Left ventricle myocardium inferior (tissue), 1 donor: ENCODE data around the gene AOAH. TPM values are rescaled to one million over a fixed set of nuclear protein-coding genes. Genes with fewer than 3 reads are reported as not detected.

Source experiments
- DNase-seq: peaks from one replicate; pipeline ENCODE4 v3.0.0-alpha.2; 2020
- H3K27ac ChIP-seq: fragments of 200-600 bp; replicated peaks from 2 replicates; pipeline ENCODE4 v1.8.0; 2021
- H3K27me3 ChIP-seq: fragments of 200-600 bp; 2 replicates; pipeline ENCODE4 v1.8.0; 2021; ENCODE audit warnings: low read depth
- H3K36me3 ChIP-seq: fragments of 200-600 bp; 2 replicates; pipeline ENCODE4 v1.8.0; 2021
- H3K4me1 ChIP-seq: fragments of 200-600 bp; 2 replicates; pipeline ENCODE4 v1.8.0; 2021
- H3K4me3 ChIP-seq: fragments of 200-600 bp; 2 replicates; pipeline ENCODE4 v1.8.0; 2021; ENCODE audit warnings: mild to moderate bottlenecking, moderate library complexity
- H3K9me3 ChIP-seq: fragments of 200-600 bp; replicated peaks from 2 replicates; pipeline ENCODE4 v1.8.0; 2021
- intact Hi-C: fragments of 100-400 bp; cut with micrococcal nuclease; formaldehyde crosslinking; loops from one replicate; pipeline ENCODE4 v1.11.0; 2022
- total RNA-seq: library from RNA; stranded (reverse); fragmentation: NEBNext Ultra II Directional; extraction: Animal tissue kit (Norgen Biotek cat#: 25700); gene quantifications from one replicate; pipeline ENCODE4 v1.2.1, GENCODE V29; 2021
- TF ChIP-seq, protein P1 (sequence below): fragments of 200-600 bp; IDR thresholded peaks from 2 replicates; pipeline ENCODE4 v1.8.0; 2021; ENCODE audit warnings: antibody characterized with exemption, mild to moderate bottlenecking, borderline replicate concordance
- donor health status: DM: no; HTN: yes; CAD: no; lungs with severe emphysema.

Gene AOAH
- total RNA-seq, 1 donor from 2014 or later: 1.9 TPM

- peaks cover 14% of the 10 kb centered on the region for H3K27me3 ChIP-seq
- TF ChIP-seq, protein P1, sequence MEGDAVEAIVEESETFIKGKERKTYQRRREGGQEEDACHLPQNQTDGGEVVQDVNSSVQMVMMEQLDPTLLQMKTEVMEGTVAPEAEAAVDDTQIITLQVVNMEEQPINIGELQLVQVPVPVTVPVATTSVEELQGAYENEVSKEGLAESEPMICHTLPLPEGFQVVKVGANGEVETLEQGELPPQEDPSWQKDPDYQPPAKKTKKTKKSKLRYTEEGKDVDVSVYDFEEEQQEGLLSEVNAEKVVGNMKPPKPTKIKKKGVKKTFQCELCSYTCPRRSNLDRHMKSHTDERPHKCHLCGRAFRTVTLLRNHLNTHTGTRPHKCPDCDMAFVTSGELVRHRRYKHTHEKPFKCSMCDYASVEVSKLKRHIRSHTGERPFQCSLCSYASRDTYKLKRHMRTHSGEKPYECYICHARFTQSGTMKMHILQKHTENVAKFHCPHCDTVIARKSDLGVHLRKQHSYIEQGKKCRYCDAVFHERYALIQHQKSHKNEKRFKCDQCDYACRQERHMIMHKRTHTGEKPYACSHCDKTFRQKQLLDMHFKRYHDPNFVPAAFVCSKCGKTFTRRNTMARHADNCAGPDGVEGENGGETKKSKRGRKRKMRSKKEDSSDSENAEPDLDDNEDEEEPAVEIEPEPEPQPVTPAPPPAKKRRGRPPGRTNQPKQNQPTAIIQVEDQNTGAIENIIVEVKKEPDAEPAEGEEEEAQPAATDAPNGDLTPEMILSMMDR: no peak
- no peaks in the 10 kb centered on the region for H3K9me3 ChIP-seq
- intact Hi-C loops: no loop called here
- no peak overlapping the region for H3K4me3 ChIP-seq
- H3K27ac ChIP-seq: no peak overlapping the region
- H3K4me1 ChIP-seq: no peaks in the 10 kb centered on the region
- H3K36me3 ChIP-seq: no peaks in the 10 kb centered on the region
- no peak for DNase-seq
Measured at GRCh38 chr7:36614959-36615358, 109.3 kb downstream of the AOAH start.

DNA sequence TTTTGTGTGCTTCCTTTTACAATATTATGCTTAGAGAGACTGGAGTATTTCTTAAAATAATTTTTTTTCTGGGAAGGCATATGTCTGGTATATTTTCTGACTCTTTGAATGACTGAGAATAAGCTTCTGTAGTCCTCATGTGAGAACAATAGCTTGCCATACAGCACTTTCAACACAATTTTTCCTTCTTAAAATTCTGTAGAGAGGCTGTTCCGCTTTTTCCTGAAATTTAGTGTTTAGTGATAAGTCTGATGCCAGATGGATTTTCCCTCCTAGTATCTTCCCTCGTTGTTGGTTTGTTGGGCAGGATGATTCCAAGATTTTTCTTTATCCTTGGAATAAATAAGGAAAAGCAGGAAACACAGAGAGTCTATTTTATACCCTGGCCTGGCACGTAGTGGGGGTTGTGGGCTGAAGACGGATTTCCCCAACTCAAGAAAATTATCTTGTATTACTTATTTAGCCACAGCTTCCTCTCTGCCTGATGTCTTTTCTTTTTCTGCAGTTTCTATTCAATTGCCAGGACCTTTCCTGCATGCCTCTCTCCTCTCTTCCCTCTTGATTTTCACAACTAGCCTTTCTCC is 111.2 kb downstream of the AOAH start:
- no peaks in the 10 kb centered on the region for H3K36me3 ChIP-seq
- peaks cover 17% of the 10 kb centered on the region for H3K27me3 ChIP-seq
- TF ChIP-seq, protein P1: no peak
- DNase-seq: no peak
- no peaks in the 10 kb centered on the region for H3K9me3 ChIP-seq
- intact Hi-C loops: no loop called here
- no peak overlapping the region for H3K27ac ChIP-seq
- no peak overlapping the region for H3K4me3 ChIP-seq
- H3K4me1 ChIP-seq: no peaks in the 10 kb centered on the region

GRCh38 chr7:36611703-36612102 is 112.6 kb downstream of the AOAH start:
- intact Hi-C loops: no loop called here
- H3K27me3 ChIP-seq: peaks cover 23% of the 10 kb centered on the region
- DNase-seq: no peak
- H3K9me3 ChIP-seq: no peaks in the 10 kb centered on the region
- TF ChIP-seq, protein P1: no peak
- H3K27ac ChIP-seq: no peak overlapping the region
- H3K4me3 ChIP-seq: no peak overlapping the region
- no peaks in the 10 kb centered on the region for H3K4me1 ChIP-seq
- H3K36me3 ChIP-seq: no peaks in the 10 kb centered on the region

DNA sequence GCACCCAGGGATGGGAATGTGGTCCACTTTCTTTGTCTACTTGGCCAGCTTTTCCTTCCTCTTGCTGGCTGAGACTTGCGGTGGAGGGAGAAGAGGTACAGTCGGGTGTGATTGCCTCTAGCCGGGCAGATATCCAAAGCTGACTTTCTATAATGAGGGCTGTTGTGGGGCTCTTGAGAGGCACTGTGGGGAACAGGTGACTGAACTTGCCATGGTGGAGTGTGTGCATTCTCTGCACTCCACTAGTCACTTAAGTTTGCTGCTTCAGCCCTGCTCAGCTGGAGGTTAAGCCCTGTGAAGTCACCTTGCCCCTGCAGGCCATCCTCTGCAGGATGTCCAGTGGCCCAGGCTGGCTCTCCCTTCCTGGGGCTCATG is 116.6 kb downstream of the AOAH start:
- no peak for DNase-seq
- TF ChIP-seq, protein P1: no peak
- Histone ChIP-seq H3K27me3 (peaks cover 14% of the 10 kb centered on the region), H3K4me1 (no peaks in the 10 kb centered on the region), H3K36me3 (no peaks in the 10 kb centered on the region), H3K4me3 (no peak overlapping the region), H3K9me3 (no peaks in the 10 kb centered on the region), H3K27ac (no peak overlapping the region)
- intact Hi-C loops: no loop called here

GRCh38 chr7:36606976-36607720 is 117.1 kb downstream of the AOAH start:
- DNase-seq: no peak
- no peaks in the 10 kb centered on the region for H3K36me3 ChIP-seq
- H3K9me3 ChIP-seq: no peaks in the 10 kb centered on the region
- intact Hi-C loops: no loop called here
- no peak overlapping the region for H3K4me3 ChIP-seq
- TF ChIP-seq, protein P1: no peak
- H3K27ac ChIP-seq: no peak overlapping the region
- H3K27me3 ChIP-seq: peaks cover 14% of the 10 kb centered on the region
- H3K4me1 ChIP-seq: no peaks in the 10 kb centered on the region
